MM.1S (cell line): ENCODE results near the gene OSBPL10.

Source experiments
- DNase-seq: peaks from one replicate; pipeline ENCODE4 v3.0.0-alpha.2; 2015
- H2AFZ ChIP-seq: fragments of 300-600 bp; sonication (generic); 2 replicates; pipeline ENCODE4 v1.6.0; 2016; ENCODE audit warnings: antibody characterized with exemption, low read length
- H3F3A ChIP-seq: fragments of 300-600 bp; sonication (generic); 2 replicates; pipeline ENCODE4 v1.6.1; 2016; ENCODE audit warnings: mild to moderate bottlenecking, antibody characterized with exemption, low read length, moderate library complexity, mixed read lengths; ENCODE audit not compliant: insufficient read depth
- H3K27ac ChIP-seq: fragments of 300-600 bp; sonication (generic); 2 replicates; pipeline ENCODE4 v1.5.1; 2016; ENCODE audit warnings: mild to moderate bottlenecking, low read length
- H3K27me3 ChIP-seq: fragments of 300-600 bp; sonication (generic); replicated peaks from 2 replicates; pipeline ENCODE4 v1.6.0; 2016; ENCODE audit warnings: low read length; ENCODE audit not compliant: insufficient read depth
- H3K36me3 ChIP-seq: fragments of 300-600 bp; sonication (generic); replicated peaks from 2 replicates; pipeline ENCODE4 v1.6.1; 2016; ENCODE audit warnings: mild to moderate bottlenecking, low read length, mixed read lengths; ENCODE audit not compliant: insufficient read depth
- H3K4me1 ChIP-seq: fragments of 300-600 bp; sonication (generic); 2 replicates; pipeline ENCODE4 v1.6.1; 2016; ENCODE audit warnings: low read length, mixed read lengths
- H3K4me2 ChIP-seq: fragments of 300-600 bp; sonication (generic); 2 replicates; pipeline ENCODE4 v1.6.0; 2016; ENCODE audit warnings: low read depth, low read length
- H3K4me3 ChIP-seq: fragments of 300-600 bp; sonication (generic); 2 replicates; pipeline ENCODE4 v1.5.1; 2016; ENCODE audit warnings: low read length, mixed read lengths
- H3K79me2 ChIP-seq: fragments of 300-600 bp; sonication (generic); 2 replicates; pipeline ENCODE4 v1.6.1; 2016; ENCODE audit warnings: mixed run types, low read length, mixed read lengths
- H3K9ac ChIP-seq: fragments of 300-600 bp; sonication (generic); 2 replicates; pipeline ENCODE4 v1.6.1; 2016; ENCODE audit warnings: low read length, mixed read lengths
- H3K9me2 ChIP-seq: fragments of 300-600 bp; sonication (generic); replicated peaks from 2 replicates; pipeline ENCODE4 v1.6.1; 2016; ENCODE audit warnings: mild to moderate bottlenecking, low read length, mixed read lengths; ENCODE audit not compliant: insufficient read depth
- H3K9me3 ChIP-seq: fragments of 300-600 bp; sonication (generic); replicated peaks from 2 replicates; pipeline ENCODE4 v1.6.1; 2016; ENCODE audit warnings: mild to moderate bottlenecking, low read length, mixed read lengths; ENCODE audit not compliant: insufficient read depth
- H4K20me1 ChIP-seq: fragments of 300-600 bp; sonication (generic); 2 replicates; pipeline ENCODE4 v1.6.1; 2016; ENCODE audit warnings: mild to moderate bottlenecking, low read length, moderate library complexity, mixed read lengths; ENCODE audit not compliant: insufficient read depth
- CTCF ChIP-seq: fragments of 300-600 bp; sonication (generic); IDR thresholded peaks from 2 replicates; pipeline ENCODE4 v1.5.1; 2016; ENCODE audit warnings: antibody characterized with exemption, low read length, mixed read lengths
- EZH2 ChIP-seq: fragments of 300-600 bp; sonication (generic); optimal IDR thresholded peaks from 2 replicates; pipeline ENCODE3; 2017; ENCODE audit warnings: low read depth, mild to moderate bottlenecking, antibody characterized with exemption, low read length, mixed read lengths
- EZH2phosphoT487 ChIP-seq: fragments of 300-600 bp; sonication (generic); IDR thresholded peaks from 2 replicates; pipeline ENCODE4 v1.6.1; 2018; ENCODE audit warnings: antibody characterized with exemption, low read length

The OSBPL10 gene

GRCh38 chr3:31772272-31772671 lies 208.8 kb downstream of the OSBPL10 start:
- Histone ChIP-seq H3K27ac (no peak overlapping the region), H3K9ac (no peak overlapping the region), H3K79me2 (no peaks in the 10 kb centered on the region)

GRCh38 chr3:31770822-31771326 lies 210.2 kb downstream of the OSBPL10 start:
- no peak for DNase-seq
- Histone ChIP-seq H3F3A (no peaks in the 10 kb centered on the region), H3K79me2 (no peaks in the 10 kb centered on the region), H2AFZ (no peak overlapping the region), H3K9ac (no peak overlapping the region), H3K9me3 (no peaks in the 10 kb centered on the region), H3K4me1 (no peaks in the 10 kb centered on the region), H3K4me2 (no peak overlapping the region), H3K4me3 (no peak overlapping the region), H3K9me2 (no peaks in the 10 kb centered on the region), H4K20me1 (no peaks in the 10 kb centered on the region), H3K36me3 (no peaks in the 10 kb centered on the region), H3K27ac (no peak overlapping the region), H3K27me3 (no peaks in the 10 kb centered on the region)
- no peak for TF ChIP-seq CTCF
- no peak for TF ChIP-seq EZH2phosphoT487
- no peak for TF ChIP-seq EZH2

More at GRCh38 chr3:31772272-31772671, 208.8 kb downstream of the OSBPL10 start:
- no peaks in the 10 kb centered on the region for H3K9me3 ChIP-seq
- TF ChIP-seq EZH2 (no peak), CTCF (no peak), EZH2phosphoT487 (no peak)
- no peaks in the 10 kb centered on the region for H3F3A ChIP-seq
- no peak for DNase-seq
- H3K9me2 ChIP-seq = no peaks in the 10 kb centered on the region
- H3K4me3 ChIP-seq = no peak overlapping the region
- no peak overlapping the region for H2AFZ ChIP-seq
- H3K4me1 ChIP-seq = no peaks in the 10 kb centered on the region
- H4K20me1 ChIP-seq = no peaks in the 10 kb centered on the region
- no peak overlapping the region for H3K4me2 ChIP-seq
- H3K36me3 ChIP-seq = no peaks in the 10 kb centered on the region
- H3K27me3 ChIP-seq = no peaks in the 10 kb centered on the region

GRCh38 chr3:31768479-31769125 lies 212.5 kb downstream of the OSBPL10 start:
- H3K4me1 ChIP-seq = no peaks in the 10 kb centered on the region
- TF ChIP-seq EZH2phosphoT487 = no peak
- TF ChIP-seq CTCF = peak; percentile 50
- H3K79me2 ChIP-seq = no peaks in the 10 kb centered on the region
- H3F3A ChIP-seq = no peaks in the 10 kb centered on the region
- no peaks in the 10 kb centered on the region for H4K20me1 ChIP-seq
- no peaks in the 10 kb centered on the region for H3K36me3 ChIP-seq
- H3K9me2 ChIP-seq = no peaks in the 10 kb centered on the region
- H2AFZ ChIP-seq = no peak overlapping the region
- no peak overlapping the region for H3K27ac ChIP-seq
- no peaks in the 10 kb centered on the region for H3K9me3 ChIP-seq
- H3K4me2 ChIP-seq = no peak overlapping the region
- H3K27me3 ChIP-seq = no peaks in the 10 kb centered on the region
- H3K9ac ChIP-seq = no peak overlapping the region
- peak; percentile 35 for DNase-seq
- H3K4me3 ChIP-seq = no peak overlapping the region
